ENCODE results near the gene CRP.
"Not testable (repeated sequence)": the region's sequence is repeated elsewhere in the genome, so short reads cannot be mapped to it uniquely, and the experiment has no call there.

CRP gene

GRCh38 chr1:159699246-159699645 is 15.1 kb downstream of the CRP start:
- no peak for DNase-seq

- no peak for DNase-seq
Observed at GRCh38 chr1:159687511-159687910, 26.9 kb downstream of the CRP start.

GRCh38 chr1:159686599-159687299 is 27.6 kb downstream of the CRP start:
- DNase-seq, result no peak

- DNase-seq, result peak; percentile 66
Observed at GRCh38 chr1:159678939-159679338, 35.5 kb downstream of the CRP start.

- DNase-seq, result no peak
Observed at GRCh38 chr1:159675046-159675445, 39.3 kb downstream of the CRP start.

- not testable (repeated sequence) for DNase-seq
Observed at GRCh38 chr1:159672390-159672789, 42.0 kb downstream of the CRP start.

- DNase-seq, result no peak
Observed at GRCh38 chr1:159669338-159669737, 45.1 kb downstream of the CRP start.

- no peak for DNase-seq
Observed at GRCh38 chr1:159668739-159669138, 45.6 kb downstream of the CRP start.

- DNase-seq, result peak; percentile 19
Observed at GRCh38 chr1:159664247-159664646, 50.1 kb downstream of the CRP start.

GRCh38 chr1:159663552-159663951 is 50.8 kb downstream of the CRP start:
- DNase-seq, result no peak
